Measurements from ENCODE around the gene NCOR1.
"Not testable (repeated sequence)": the region's sequence is repeated elsewhere in the genome, so short reads cannot be mapped to it uniquely, and the experiment has no call there.

The NCOR1 gene

GRCh38 chr17:16055139-16055538 is 160.2 kb downstream of the NCOR1 start:
- intact Hi-C loops (cut with DNase I); DNase-seq: not testable (repeated sequence)

GRCh38 chr17:16052486-16052885 is 162.8 kb downstream of the NCOR1 start:
- intact Hi-C loops (cut with DNase I), result no loop called here

GRCh38 chr17:16050844-16051243 is 164.5 kb downstream of the NCOR1 start:
- no peak for DNase-seq
- intact Hi-C loops (cut with DNase I), result no loop called here

More at GRCh38 chr17:16052486-16052885, 162.8 kb downstream of the NCOR1 start:
- no peak for DNase-seq

- intact Hi-C loops (cut with DNase I), result no loop called here
- peak in 3 of 42 donors; percentile 19 to 52 (median 27) for DNase-seq
These were observed 166.4 kb downstream of the NCOR1 start for GRCh38 chr17:16048811-16049449.

- intact Hi-C loops (cut with DNase I), result no loop called here
- no peak for DNase-seq
These were observed 168.4 kb downstream of the NCOR1 start for GRCh38 chr17:16046966-16047365.

- DNase-seq, result no peak
- intact Hi-C loops (cut with DNase I), result no loop called here
These were observed 170.8 kb downstream of the NCOR1 start for GRCh38 chr17:16044487-16044886.

GRCh38 chr17:16040710-16041251 is 174.6 kb downstream of the NCOR1 start:
- intact Hi-C loops (cut with DNase I), result no loop called here
- peak in 16 of 42 donors; percentile 7 to 68 (median 40) for DNase-seq

GRCh38 chr17:16037636-16038035 is 177.7 kb downstream of the NCOR1 start:
- intact Hi-C loops (cut with DNase I), result no loop called here
- DNase-seq, result no peak

- intact Hi-C loops (cut with DNase I), result no loop called here
These were observed 179.1 kb downstream of the NCOR1 start for GRCh38 chr17:16036261-16036660.

GRCh38 chr17:16033729-16034349 is 181.5 kb downstream of the NCOR1 start:
- intact Hi-C loops (cut with DNase I), result no loop called here
- no peak for DNase-seq

More at GRCh38 chr17:16036261-16036660, 179.1 kb downstream of the NCOR1 start:
- no peak for DNase-seq

- intact Hi-C loops (cut with DNase I), result no loop called here
- peak in 18 of 42 donors; percentile 17 to 84 (median 42) for DNase-seq
These were observed 187.4 kb downstream of the NCOR1 start for GRCh38 chr17:16027708-16028584.

- DNase-seq, result peak in 1 of 42 donors; percentile 7
- intact Hi-C loops (cut with DNase I), result no loop called here
These were observed 188.4 kb downstream of the NCOR1 start for GRCh38 chr17:16026895-16027294.

- intact Hi-C loops (cut with DNase I), result no loop called here
- no peak for DNase-seq
These were observed 190.1 kb downstream of the NCOR1 start for GRCh38 chr17:16025202-16025601.

- DNase-seq, result no peak
- intact Hi-C loops (cut with DNase I), result no loop called here
These were observed 191.5 kb downstream of the NCOR1 start for GRCh38 chr17:16023881-16024280.

GRCh38 chr17:16019347-16019746 is 196.0 kb downstream of the NCOR1 start:
- intact Hi-C loops (cut with DNase I), result no loop called here
- DNase-seq, result no peak

GRCh38 chr17:16013943-16014407 is 201.4 kb downstream of the NCOR1 start:
- intact Hi-C loops (cut with DNase I), result no loop called here
- DNase-seq, result peak in 2 of 42 donors; percentile 14 to 22

- no peak for DNase-seq
- intact Hi-C loops (cut with DNase I), result no loop called here
These were observed 207.9 kb downstream of the NCOR1 start for GRCh38 chr17:16007439-16007838.

- intact Hi-C loops (cut with DNase I), result no loop called here
- no peak for DNase-seq
These were observed 209.7 kb downstream of the NCOR1 start for GRCh38 chr17:16005636-16006035.

GRCh38 chr17:16003841-16004240 is 211.5 kb downstream of the NCOR1 start:
- intact Hi-C loops (cut with DNase I), result loop anchor here (5.0 kb wide), 1 partner anchor 213 kb away; the partner anchor contains the start of genes NCOR1 and PIGL
- DNase-seq, result no peak
